GM11168 (cell line): Measurements from ENCODE around the gene TBC1D22A.

ENCODE experiments used
- in situ Hi-C: fragments of 300-500 bp; cut with MboI; formaldehyde crosslinking; loops from one replicate; pipeline ENCODE4 v1.12.0; 2022; ENCODE audit warnings: low sequenced_read_pairs; ENCODE audit not compliant: unreplicated experiment

The TBC1D22A gene

DNA sequence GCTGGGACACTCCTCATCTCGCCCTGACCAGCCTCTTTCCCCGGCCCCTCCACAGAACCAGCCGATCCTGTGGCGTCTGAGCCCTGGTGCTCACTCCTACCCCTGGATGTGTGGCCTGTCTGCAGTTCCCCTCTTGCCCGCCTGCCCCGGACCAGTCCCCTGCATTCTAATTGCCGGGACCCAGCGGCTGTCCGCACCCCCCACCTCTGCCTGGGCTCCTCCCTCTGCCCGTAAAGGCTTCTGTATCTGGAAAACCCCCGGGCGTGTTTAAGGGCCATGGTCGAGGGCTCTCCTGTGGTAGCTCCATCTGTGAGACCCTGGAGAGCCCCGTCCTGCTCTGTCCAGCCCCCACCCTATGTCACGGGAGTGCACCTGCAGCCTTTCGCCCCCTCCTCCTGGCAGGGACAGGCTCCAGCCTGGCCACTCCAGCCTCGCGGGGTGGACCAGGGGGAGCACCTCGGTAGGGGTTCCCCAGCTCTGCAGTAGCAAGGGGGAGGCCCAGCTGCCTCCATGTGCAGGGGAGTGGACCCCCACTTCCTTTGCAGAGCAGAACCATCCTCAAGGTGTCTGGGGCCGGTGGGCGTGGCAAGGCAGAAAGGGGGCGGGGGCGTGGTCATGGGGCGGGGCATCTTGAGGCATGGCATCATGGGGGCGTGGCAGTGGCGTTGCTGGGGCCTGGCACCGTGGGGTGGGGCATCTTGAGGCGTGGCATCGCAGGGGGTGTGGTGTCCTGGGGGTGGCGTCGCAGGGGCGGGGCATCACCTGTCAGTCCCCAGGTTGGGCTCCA lies 430.4 kb downstream of the TBC1D22A start:
- in situ Hi-C loops = no loop called here

DNA sequence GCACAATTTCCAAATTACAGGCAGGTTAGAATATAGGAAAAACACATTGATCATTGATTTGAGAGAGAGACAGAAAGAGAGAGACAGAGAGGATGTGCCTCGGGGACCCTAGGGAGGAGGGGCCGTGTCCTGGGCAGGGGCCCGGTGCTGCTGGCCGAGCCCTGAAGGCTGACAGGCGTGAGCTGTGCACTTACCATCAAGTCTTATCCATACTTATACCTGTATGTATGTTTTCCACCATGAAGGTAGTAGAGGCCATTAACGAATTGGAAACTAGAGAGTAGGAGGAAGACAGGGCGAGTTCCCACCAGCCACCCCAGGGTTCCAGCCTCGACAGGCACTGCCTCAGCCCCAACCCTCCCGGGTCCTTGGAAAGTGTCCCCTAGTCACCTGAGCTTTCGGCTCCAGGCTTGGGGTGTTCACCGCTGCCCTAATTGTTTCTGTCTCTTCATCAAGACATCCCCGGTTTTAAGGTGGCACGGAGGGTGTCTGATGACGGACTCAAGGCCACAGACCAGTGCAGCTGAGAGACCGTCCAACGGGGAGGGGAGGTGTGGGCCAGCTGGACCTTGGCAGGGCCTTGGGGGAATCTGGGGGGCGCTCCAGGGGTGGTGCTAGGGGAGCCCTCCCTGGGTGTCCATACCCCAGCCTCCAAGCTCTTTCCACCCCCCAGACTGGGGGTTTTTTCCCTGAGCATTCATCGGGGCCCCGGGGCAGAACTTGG lies 431.3 kb downstream of the TBC1D22A start:
- in situ Hi-C loops = no loop called here

DNA sequence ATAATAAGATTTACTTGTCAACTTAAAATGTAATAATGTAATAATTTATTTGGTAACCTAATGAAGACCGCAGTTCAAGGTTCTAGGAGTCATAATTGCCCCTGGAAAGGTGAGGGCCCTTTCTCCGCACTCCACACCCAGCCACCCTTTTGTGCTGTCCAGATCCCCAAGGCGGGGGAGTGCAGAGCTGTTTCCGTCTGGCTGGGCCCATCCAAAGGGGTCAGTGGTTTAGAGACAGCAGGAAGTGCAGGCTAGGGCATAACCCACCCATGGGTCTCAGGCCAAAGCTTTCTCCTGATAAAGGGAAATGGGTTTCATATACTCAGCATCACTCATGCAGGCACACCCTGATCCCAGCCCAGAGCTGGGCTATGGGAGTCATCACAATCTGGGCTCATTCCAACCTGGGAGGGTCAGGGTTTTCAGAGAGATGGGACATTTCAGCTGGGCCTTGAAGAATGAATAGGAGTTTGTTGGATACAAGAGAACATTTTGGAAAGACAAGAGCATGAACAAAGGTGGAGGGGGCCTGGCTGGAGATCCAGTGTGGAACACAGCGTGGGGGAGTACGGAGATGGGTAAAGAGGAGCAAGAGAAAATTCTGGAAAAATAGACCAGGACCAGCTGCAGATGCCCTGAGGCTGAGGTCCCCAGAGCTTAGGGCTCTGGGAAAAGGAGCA lies 432.2 kb downstream of the TBC1D22A start:
- in situ Hi-C loops = no loop called here

DNA sequence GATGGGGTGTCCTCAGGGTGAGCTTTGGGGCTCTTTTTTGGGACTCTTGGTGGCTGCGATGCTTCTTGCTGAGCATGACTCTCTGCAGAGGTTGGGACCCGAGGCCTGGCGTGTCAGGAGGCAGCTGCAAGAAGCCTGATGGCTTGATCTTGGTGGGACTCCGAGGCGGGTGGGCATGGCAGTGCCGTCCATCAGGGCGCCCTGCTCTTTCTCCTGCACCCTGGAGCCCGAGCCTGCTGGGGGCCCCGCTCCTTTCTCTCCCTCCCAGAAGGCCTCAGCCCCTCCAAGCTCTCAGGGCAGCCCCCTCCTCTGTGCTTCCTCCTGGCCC lies 432.7 kb downstream of the TBC1D22A start:
- in situ Hi-C loops = no loop called here

DNA sequence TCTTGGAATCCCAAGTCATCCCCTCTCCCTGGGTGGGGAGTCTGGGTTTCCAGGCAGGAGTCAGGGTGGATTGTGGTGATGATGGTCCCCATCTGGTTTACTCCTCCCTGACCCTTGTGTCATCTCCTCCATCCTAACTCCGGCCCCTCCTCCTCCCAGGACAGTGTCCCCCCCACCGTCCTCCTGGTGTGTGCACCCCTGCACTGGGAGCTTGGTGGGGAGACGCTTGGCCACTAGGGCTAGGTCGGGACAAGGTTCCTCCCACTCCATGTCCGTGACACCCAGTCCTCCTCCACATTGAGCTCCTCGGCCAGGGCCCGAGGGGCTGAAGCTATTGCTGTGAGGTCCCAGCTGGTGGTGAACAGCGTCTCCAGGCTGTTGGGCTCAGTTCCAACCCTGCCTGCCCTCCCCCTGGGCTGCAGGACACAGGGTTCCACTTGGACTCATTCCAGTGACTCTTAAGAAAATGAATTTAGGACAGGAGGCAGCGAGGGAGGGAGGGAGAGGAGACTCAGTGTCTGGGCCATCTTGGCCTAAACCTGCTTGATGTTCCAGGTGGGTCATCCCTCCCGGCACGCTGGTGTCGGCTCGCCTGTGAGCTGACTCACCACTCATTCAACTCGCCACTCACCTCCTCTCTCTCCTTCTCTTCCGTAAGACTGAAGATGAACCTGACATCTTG lies 433.2 kb downstream of the TBC1D22A start:
- in situ Hi-C loops = no loop called here

DNA sequence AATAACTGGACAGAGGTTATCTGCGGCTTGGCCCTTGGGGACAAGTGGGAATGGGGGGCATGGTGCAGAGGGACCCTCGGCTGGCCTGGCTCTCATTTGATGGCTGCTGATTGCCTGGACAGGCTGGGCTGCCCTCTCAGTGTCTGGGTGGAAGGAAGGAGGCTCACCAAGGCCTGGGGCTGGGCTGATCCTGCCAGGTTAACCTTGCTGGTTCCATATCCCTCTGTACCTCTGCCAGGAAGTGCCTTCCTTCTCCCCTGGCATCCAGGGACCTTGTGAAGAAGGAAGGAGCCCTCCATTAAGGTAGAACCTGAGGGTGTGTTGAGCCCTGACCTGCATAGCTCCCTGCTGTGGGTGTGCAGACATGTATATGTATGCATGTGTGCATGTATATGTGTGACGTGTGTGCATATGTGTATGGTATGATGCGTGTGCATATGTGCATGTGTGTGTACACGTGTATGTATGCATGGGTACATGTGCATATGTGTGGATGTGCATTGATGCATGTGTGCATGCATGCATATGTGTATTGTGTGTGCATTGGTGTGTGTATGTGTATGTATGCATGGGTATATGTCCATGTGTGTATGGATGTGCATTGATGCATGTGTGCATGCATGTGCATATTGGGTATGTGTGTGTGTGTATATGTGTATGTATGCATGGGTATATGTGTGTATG lies 433.9 kb downstream of the TBC1D22A start:
- in situ Hi-C loops = no loop called here

DNA sequence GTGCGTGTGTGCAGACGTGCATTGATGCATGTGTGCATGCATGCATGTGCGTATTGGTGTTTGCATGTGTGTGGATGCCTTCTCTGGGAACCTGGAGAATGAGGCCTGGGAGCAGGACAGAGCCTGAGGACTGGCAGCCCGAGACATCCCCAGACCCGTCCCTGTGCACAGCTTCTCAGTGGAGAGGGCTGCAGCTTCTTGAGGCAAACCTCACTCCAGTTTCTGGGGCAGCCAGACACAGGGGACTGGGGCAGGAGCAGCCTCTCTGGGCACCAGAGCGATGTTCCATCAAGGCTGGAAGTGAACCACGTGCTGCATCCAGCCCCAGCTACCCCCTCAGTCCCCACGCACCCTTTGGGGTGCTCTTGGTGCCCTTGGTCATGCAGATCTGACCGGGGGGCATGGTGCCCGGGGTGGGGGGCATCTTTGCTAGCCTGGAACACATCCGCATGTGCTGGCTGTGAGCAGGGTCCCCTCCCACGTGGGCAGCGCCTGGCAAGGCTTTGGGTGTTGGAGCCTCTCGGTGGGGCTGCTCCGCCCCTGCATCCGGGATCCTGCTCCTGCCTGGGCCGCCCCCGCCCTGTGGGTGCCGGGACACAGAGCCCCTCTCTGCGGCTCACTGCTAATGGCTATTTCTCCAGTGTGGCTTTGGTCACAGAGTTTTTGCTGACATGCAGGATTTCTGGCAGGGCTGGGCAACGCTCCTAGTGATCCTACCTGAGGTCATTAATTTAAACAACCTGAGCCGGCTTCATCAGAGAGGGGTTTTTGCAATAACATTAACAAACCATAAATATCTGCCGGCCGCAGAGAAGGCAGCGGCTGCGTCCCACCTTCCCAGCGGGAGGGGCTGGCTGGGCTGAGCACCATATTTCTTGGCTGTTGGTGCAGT lies 434.7 kb downstream of the TBC1D22A start:
- in situ Hi-C loops = no loop called here

- in situ Hi-C loops = no loop called here
Measured at GRCh38 chr22:47197773-47198500, 435.5 kb downstream of the TBC1D22A start.

GRCh38 chr22:47198801-47199251 lies 436.4 kb downstream of the TBC1D22A start:
- in situ Hi-C loops = no loop called here

GRCh38 chr22:47199261-47199978 lies 437.0 kb downstream of the TBC1D22A start:
- in situ Hi-C loops = no loop called here

GRCh38 chr22:47199979-47200272 lies 437.5 kb downstream of the TBC1D22A start:
- in situ Hi-C loops = no loop called here

GRCh38 chr22:47200273-47201051 lies 438.0 kb downstream of the TBC1D22A start:
- in situ Hi-C loops = no loop called here

DNA sequence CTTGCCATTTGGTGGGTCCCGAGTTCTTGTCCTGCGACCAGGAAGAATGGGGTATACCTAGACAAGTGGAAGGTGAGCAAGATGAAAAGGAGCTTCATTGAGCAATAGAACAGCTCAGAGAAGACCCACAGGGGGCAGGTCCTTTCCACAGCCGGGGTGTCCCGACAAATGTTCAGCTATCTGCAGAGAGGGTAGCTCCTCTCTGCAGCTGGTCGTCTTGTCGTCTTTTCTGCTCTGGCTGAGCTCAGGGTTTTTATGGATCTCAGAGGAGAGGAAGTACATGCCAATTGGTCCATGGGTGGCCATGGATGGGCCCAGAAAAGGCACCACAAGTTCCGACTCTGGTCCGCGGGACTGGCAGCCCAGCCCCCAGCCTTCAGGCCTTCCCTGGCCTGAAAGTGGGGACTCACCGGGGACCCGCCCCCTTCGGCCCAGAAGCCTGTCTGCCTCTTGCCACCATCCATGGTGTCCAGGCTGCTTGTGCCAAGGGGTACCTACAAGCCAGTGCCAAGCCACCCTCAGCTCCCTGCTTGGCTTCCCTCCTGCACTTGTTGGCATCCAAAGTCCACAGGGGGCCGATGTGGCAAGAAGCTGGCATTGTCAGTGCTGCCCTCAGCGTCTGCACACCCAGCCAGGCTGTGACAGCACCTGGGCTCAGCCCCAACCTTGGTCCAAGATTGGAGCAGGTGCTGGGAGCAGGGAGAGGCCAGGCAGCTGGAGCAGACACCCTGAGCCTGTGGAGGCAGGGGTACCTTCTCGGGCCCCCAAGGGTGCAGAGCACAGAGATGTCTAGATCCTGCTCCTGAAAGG lies 438.9 kb downstream of the TBC1D22A start:
- in situ Hi-C loops = no loop called here

- in situ Hi-C loops = no loop called here
Measured at GRCh38 chr22:47201996-47202818, 439.8 kb downstream of the TBC1D22A start.

DNA sequence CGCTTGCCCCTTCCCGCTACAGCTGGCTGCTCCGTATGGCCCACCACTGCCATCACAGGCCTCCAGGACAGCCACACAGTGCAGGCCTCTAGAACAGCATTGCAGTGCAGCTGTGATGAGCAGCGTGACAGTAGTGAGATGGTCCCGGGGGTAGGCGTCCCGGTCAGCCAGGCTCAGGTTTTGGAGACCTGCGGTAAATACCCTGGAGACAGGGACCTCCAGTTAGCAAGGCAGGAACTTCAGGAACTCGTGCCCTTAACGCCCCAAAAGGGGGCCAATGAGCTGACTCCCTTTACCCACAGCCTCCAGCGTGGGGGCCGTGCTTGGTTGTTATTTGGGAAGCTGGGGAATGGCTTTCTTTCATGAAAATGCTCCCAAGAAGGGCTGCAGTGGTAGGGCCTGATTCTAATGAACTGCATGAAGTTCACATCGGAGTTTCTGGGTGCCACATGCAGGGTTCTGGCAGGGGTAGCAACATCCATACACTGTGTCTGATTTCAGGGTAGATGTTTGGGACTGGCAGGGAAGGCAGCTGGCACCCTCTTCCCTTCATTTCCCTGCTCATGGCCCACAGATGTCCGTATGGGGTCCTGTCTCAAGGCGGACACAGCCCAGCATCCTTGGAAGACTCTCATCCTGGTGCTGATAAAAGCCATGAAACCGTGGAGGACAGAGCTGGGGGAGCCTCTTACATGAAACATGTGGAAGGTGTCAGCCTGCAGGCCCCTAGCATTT lies 440.5 kb downstream of the TBC1D22A start:
- in situ Hi-C loops = no loop called here
